K562 (cell line): ENCODE measurements around the gene TULP4. TPM values are rescaled to one million over a fixed set of nuclear protein-coding genes. Genes with fewer than 3 reads are reported as not detected.

ENCODE experiments used
- ATAC-seq: fragments of 200-7000 bp; cut with Tn5 transposase; 3 replicates; pipeline ENCODE4 v1.9.1; 2020; ENCODE audit warnings: moderate library complexity
- BruUV-seq: library from RNA; stranded (reverse); fragments of 400-500 nt; replicated peaks from 2 replicates; lab custom pipeline; 2021; lab: Mats Ljungman, UMichigan
- CTCF ChIA-PET: fragments of 300-600 bp; formaldehyde crosslinking; extraction: SDS; loops from one replicate; lab custom pipeline; 2021; ENCODE audit warnings: low intra/inter-chr PET ratio; lab: Yijun Ruan, JAX
- POLR2A ChIA-PET: fragments of 300-600, 350-650 bp; sonication (Branson Sonifier 250); formaldehyde crosslinking; extraction: SDS; loops from one replicate; lab custom pipeline; 2021; ENCODE audit warnings: antibody characterized with exemption, inconsistent platforms; lab: Yijun Ruan, JAX
- DNase-seq, 4 experiments: peaks; one replicate each; pipeline versions ENCODE4 v3.0.0 to v3.0.0-alpha.2; 2011 to 2018; ENCODE audit warnings: low spot score in 3 of 4, mixed read lengths in 3 of 4; ENCODE audit errors: extremely low read depth in 1 of 4
- FAIRE-seq: peaks from 2 replicates; lab custom pipeline; 2011; peaks lifted over from hg19 to GRCh38; lab: Jason Lieb, UNC
- H2AFZ ChIP-seq: 2 replicates; pipeline ENCODE4 v1.6.0; 2011; ENCODE audit warnings: low read depth, low read length, control low read depth, inconsistent platforms
- H3K27ac ChIP-seq: fragments of 200-600 bp; 3 replicates; pipeline ENCODE4 v1.8.0; 2011; ENCODE audit warnings: low read depth, mild to moderate bottlenecking, control low read depth, inconsistent platforms, low read length, moderate library complexity, mixed read lengths; ENCODE audit errors: extremely low read depth
- H3K27me3 ChIP-seq, 2 experiments: fragments of 300-600 bp in 1 of 2; 2 replicates in 1 of 2; 3 replicates in 1 of 2; pipeline versions ENCODE4 v1.6.0 to v1.8.0; 2011; ENCODE audit warnings: inconsistent platforms in 2 of 2, low read length in 2 of 2, mild to moderate bottlenecking in 1 of 2, mixed read lengths in 1 of 2, moderate library complexity in 1 of 2; ENCODE audit not compliant: control insufficient read depth in 2 of 2, insufficient read depth in 2 of 2
- H3K36me3 ChIP-seq: fragments of 300-600 bp; 3 replicates; pipeline ENCODE4 v1.8.0; 2011; ENCODE audit warnings: mild to moderate bottlenecking, low read length, inconsistent platforms; ENCODE audit not compliant: control insufficient read depth, insufficient read depth
- H3K4me1 ChIP-seq, 2 experiments: fragments of 200-600 bp in 1 of 2; replicated peaks in 1 of 2; 2 replicates in 1 of 2; 3 replicates in 1 of 2; pipeline versions ENCODE4 v1.5.1 to v1.8.0; 2011; ENCODE audit warnings: inconsistent platforms in 2 of 2, low read length in 2 of 2, mild to moderate bottlenecking in 1 of 2, mixed read lengths in 1 of 2, moderate library complexity in 1 of 2; ENCODE audit not compliant: control insufficient read depth in 2 of 2, insufficient read depth in 2 of 2
- H3K4me2 ChIP-seq: 2 replicates; pipeline ENCODE4 v1.6.1; 2011; ENCODE audit warnings: low read length, control low read depth, inconsistent platforms, mixed read lengths; ENCODE audit not compliant: insufficient read depth
- H3K4me3 ChIP-seq: fragments of 200-600 bp; sonication (generic), shearing (Covaris generic); 2 replicates; pipeline ENCODE4 v1.5.1; 2016; ENCODE audit warnings: control low read depth, inconsistent platforms
- H3K79me2 ChIP-seq: fragments of 200-600 bp; 3 replicates; pipeline ENCODE4 v1.8.0; 2011; ENCODE audit warnings: low read length, inconsistent platforms; ENCODE audit not compliant: control insufficient read depth, insufficient read depth
- H3K9ac ChIP-seq, 2 experiments: 2 replicates each; pipeline versions ENCODE4 v1.6.0 to v1.6.1; 2011; ENCODE audit warnings: low read depth in 2 of 2, low read length in 2 of 2, control low read depth in 1 of 2, inconsistent platforms in 1 of 2, mild to moderate bottlenecking in 1 of 2, mixed read lengths in 1 of 2; ENCODE audit not compliant: insufficient read depth in 1 of 2
- H3K9me1 ChIP-seq: one replicate; pipeline ENCODE4 v1.6.0; 2011; ENCODE audit warnings: inconsistent platforms, mild to moderate bottlenecking, low read length, moderate library complexity; ENCODE audit not compliant: control insufficient read depth, insufficient read depth
- H3K9me3 ChIP-seq: replicated peaks from 2 replicates; pipeline ENCODE4 v1.5.1; 2011; ENCODE audit warnings: low read depth, low read length, inconsistent platforms; ENCODE audit not compliant: control insufficient read depth, insufficient read depth
- H4K20me1 ChIP-seq: replicated peaks from 2 replicates; pipeline ENCODE4 v1.6.1; 2011; ENCODE audit warnings: low read length, inconsistent platforms, mixed read lengths; ENCODE audit not compliant: control insufficient read depth, insufficient read depth
- HLTF ChIP-seq: fragments of 450-650 bp; IDR thresholded peaks from 2 replicates; pipeline ENCODE4 v1.6.1; 2016
- MCM7 ChIP-seq, 2 experiments: fragments of 450-650 bp; IDR thresholded peaks; 2 replicates each; pipeline ENCODE4 v1.6.1; 2016 to 2018
- RFX1 ChIP-seq: fragments of 450-650 bp; IDR thresholded peaks from 2 replicates; pipeline ENCODE4 v1.6.1; 2016; ENCODE audit warnings: mild to moderate bottlenecking, moderate library complexity
- SMC3 ChIP-seq: conservative IDR thresholded peaks from 2 replicates; pipeline ENCODE4 v1.6.1; 2011; ENCODE audit warnings: low read depth, low read length, improper control_type of control experiment; ENCODE audit not compliant: insufficient read depth
- ZBED1 ChIP-seq: IDR thresholded peaks from 2 replicates; pipeline ENCODE4 v1.6.1; 2014
- ZBTB33 ChIP-seq: sonication (generic); formaldehyde crosslinking; IDR thresholded peaks from 2 replicates; pipeline ENCODE4 v1.8.1; 2023; ENCODE audit warnings: mild to moderate bottlenecking, missing genetic modification reagents
- ZNF24 ChIP-seq: fragments of 450-650 bp; IDR thresholded peaks from 2 replicates; pipeline ENCODE4 v1.6.1; 2016
- ZSCAN29 ChIP-seq: fragments of 450-650 bp; IDR thresholded peaks from 2 replicates; pipeline ENCODE4 v1.6.1; 2017
- WGBS: fragments of 100-300 bp; shearing (Covaris generic); methylation state at CpG from one replicate; pipeline ENCODE4 v1.1.6; 2016; ENCODE audit warnings: low coverage, mixed read lengths; ENCODE audit not compliant: insufficient coverage; ENCODE audit errors: missing lambda C conversion rate; 5-methylcytosine and 5-hydroxymethylcytosine counted together
- in situ Hi-C: fragments of 300-500 bp; cut with MboI; formaldehyde crosslinking; loops from 4 replicates; pipeline ENCODE4 v1.15.0; 2018; ENCODE audit warnings: inconsistent platforms, mixed read lengths
- intact Hi-C: fragments of 100-400 bp; cut with micrococcal nuclease; formaldehyde crosslinking; loops from 2 replicates; pipeline ENCODE4 v1.14.2; 2022
- polyA plus RNA-seq, 8 experiments: library from polyadenylated mRNA; depleted of rRNA in 4 of 8; stranded (reverse) in 5 of 8; unstranded in 3 of 8; fragments of >200 nt; fragmentation: Nextera tagmentation in 2 of 8; fragmentation: Illumina TruSeq in 1 of 8; extraction: Ambion mirVana in 2 of 8; extraction: Trizol in 1 of 8; gene quantifications; 2 replicates each; pipeline versions ENCODE4 v1.2.1 to v1.2.3, GENCODE V29; 2011 to 2014; ENCODE audit warnings: inconsistent platforms in 1 of 8, missing spikeins in 1 of 8
- total RNA-seq, 7 experiments: library from RNA; depleted of rRNA in 6 of 7; stranded (reverse); fragments of >200 nt in 6 of 7; fragmentation: Illumina TruSeq in 2 of 7; extraction: Trizol in 2 of 7; gene quantifications; 2 replicates each; pipeline versions ENCODE4 v1.2.1 to v1.2.3, GENCODE V29; 2011 to 2021; ENCODE audit warnings: low replicate concordance in 1 of 7

Gene TULP4
- total and polyA plus RNA-seq, 9 of the 15 experiments (the other 6 are each of a cell fraction or from before 2014, with no cell fraction given): 1.2 to 50.4 (median 11.0) TPM

- TF ChIP-seq ZBTB33 (CRISPR knock-in tag) (no peak), ZBED1 (no peak), ZSCAN29 (no peak), RFX1 (no peak), SMC3 (no peak)
Measured at GRCh38 chr6:158488065-158488464, 175.8 kb downstream of the TULP4 start (continued).

GRCh38 chr6:158489441-158489840 is 177.2 kb downstream of the TULP4 start:
- intact Hi-C loops: no loop called here
- CTCF ChIA-PET: no interaction called here
- 57% methylated on average over 4 of the region's 4 CpGs for WGBS

More at GRCh38 chr6:158489441-158489840, 177.2 kb downstream of the TULP4 start:
- H4K20me1 ChIP-seq: no peaks in the 10 kb centered on the region
- H2AFZ ChIP-seq: no peak overlapping the region
- in situ Hi-C loops: no loop called here
- POLR2A ChIA-PET: interaction anchor here (0.6 to 1.6 kb wide), 3 partner anchors 8 to 15 kb away, joined by 3 to 4 read pairs (median 3); no protein-coding TSS in a partner anchor
- H3K4me2 ChIP-seq: no peak overlapping the region
- FAIRE-seq: no peak
- BruUV-seq: no TSS peak
- no peaks in the 10 kb centered on the region for H3K9me3 ChIP-seq
- DNase-seq: no peak
- no peak for TF ChIP-seq MCM7 (IDR thresholded peaks at IDR 0.05)
- TF ChIP-seq HLTF: no peak
- no peak for TF ChIP-seq ZNF24
- H3K27ac ChIP-seq: no peak overlapping the region
- no peaks in the 10 kb centered on the region for H3K4me1 ChIP-seq
- no peak for ATAC-seq
- H3K4me3 ChIP-seq: no peak overlapping the region
- no peak overlapping the region for H3K9ac ChIP-seq
- no peaks in the 10 kb centered on the region for H3K9me1 ChIP-seq
- peaks cover 4% of the 10 kb centered on the region; the same call in 1 of the 3 replicates for H3K36me3 ChIP-seq
- no peaks in the 10 kb centered on the region for H3K79me2 ChIP-seq
- H3K27me3 ChIP-seq: no peaks in the 10 kb centered on the region
